IPS-18c (cell line): ENCODE measurements around the gene KIF13A.
"Not testable (repeated sequence)": the region's sequence is repeated elsewhere in the genome, so short reads cannot be mapped to it uniquely, and the experiment has no call there.

Source experiments
- H3K4me3 ChIP-seq: 2 replicates; pipeline ENCODE4 v1.7.0; 2013; ENCODE audit warnings: low read depth, mild to moderate bottlenecking, low read length, moderate library complexity; ENCODE audit not compliant: insufficient read depth
- H3K9me3 ChIP-seq: one replicate; pipeline ENCODE4 v1.6.1; 2013; ENCODE audit warnings: mild to moderate bottlenecking, low read length, moderate library complexity; ENCODE audit not compliant: control insufficient read depth, insufficient read depth

Gene KIF13A

GRCh38 chr6:17745324-17745723 is 242.1 kb downstream of the KIF13A start:
- H3K4me3 ChIP-seq, H3K9me3 ChIP-seq: not testable (repeated sequence)

GRCh38 chr6:17744757-17745308 is 242.6 kb downstream of the KIF13A start:
- not testable (repeated sequence) for H3K9me3 ChIP-seq, H3K4me3 ChIP-seq

GRCh38 chr6:17744019-17744756 is 243.2 kb downstream of the KIF13A start:
- H3K4me3 ChIP-seq, result no peak overlapping the region

DNA sequence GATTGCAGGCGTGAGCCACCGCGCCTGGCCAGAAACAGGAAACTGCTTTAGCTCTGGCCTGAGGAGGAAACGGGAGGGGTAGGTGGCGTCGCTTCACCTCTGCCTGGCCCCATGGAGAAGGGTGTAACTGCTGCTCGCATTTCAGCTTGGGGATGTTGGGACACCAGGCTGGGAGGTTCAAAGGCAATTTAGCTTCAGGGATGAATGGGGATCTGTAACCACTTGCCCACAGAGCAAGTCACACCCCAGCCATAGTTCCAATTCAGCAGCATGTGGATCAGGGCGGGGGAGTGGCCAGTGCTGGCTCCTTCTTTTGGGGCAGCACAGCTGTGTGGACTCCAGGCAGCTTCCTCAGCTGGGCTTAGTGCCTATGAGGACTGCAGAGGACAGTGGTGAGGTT is 245.9 kb downstream of the KIF13A start:
- Histone ChIP-seq H3K9me3 (peaks cover 2% of the 10 kb centered on the region), H3K4me3 (no peak overlapping the region)

More at GRCh38 chr6:17744019-17744756, 243.2 kb downstream of the KIF13A start:
- no peaks in the 10 kb centered on the region for H3K9me3 ChIP-seq

DNA sequence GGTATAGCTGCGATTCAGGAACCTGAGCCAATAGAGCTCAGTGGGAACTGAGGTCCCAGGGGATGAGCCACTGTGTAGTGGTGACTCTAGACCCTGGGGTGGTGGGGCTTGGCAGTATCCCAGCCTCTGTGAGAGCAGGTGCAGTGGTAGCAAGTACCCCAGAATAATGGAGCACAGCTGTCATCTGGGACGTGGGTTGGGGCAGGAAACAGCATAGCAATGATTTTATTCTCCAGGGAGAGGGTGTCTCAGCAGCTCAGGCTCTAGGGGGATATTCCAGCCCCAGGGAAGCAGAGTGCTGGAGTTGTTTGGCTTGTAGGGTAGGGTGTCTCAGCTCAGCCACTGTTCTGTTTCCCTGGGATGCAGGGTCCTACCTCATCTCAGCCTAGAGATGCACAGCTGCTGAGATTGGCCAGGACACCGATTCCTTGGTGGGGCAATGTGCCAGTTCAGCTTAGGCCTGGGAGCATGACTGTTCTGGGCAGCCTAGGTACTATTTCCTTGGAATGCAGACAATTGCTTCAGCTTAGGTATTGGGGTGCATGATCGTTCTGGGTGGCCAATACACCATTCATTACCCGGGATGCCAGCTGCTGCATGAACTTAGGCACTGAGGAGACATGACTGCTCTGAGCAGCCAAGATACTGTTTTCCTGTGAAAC is 246.7 kb downstream of the KIF13A start:
- H3K9me3 ChIP-seq, result peaks cover 2% of the 10 kb centered on the region
- no peak overlapping the region for H3K4me3 ChIP-seq

DNA sequence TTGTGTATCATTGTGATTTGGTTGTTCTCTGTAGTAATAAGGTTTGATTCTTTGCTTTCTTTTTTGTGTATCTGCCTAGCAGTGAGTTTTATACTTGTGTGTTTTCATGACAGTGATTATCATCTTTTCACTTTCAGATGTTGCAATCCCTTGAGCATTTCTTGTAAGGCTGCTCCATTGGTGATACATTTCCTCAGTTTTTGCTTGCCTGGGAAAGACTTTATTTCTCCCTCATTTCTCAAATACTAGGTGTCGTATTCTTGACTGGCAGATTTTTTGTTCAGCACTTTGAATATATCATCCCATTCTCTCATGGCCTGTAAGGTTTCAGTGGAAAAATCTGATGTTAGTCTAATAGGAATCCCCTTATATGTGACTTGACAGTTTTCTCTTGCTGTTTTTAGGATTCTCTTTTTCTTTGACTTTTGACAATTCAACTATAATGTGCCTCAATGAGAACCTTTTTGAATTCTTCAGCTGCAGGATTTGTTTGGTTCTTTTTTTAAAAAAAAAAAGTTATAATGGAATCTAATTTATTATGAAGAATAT is 249.7 kb downstream of the KIF13A start:
- H3K4me3 ChIP-seq, result no peak overlapping the region

GRCh38 chr6:17735311-17735710 is 252.1 kb downstream of the KIF13A start:
- H3K4me3 ChIP-seq, H3K9me3 ChIP-seq: not testable (repeated sequence)

More for the DNA sequence above, 249.7 kb downstream of the KIF13A start:
- peaks cover 4% of the 10 kb centered on the region for H3K9me3 ChIP-seq

DNA sequence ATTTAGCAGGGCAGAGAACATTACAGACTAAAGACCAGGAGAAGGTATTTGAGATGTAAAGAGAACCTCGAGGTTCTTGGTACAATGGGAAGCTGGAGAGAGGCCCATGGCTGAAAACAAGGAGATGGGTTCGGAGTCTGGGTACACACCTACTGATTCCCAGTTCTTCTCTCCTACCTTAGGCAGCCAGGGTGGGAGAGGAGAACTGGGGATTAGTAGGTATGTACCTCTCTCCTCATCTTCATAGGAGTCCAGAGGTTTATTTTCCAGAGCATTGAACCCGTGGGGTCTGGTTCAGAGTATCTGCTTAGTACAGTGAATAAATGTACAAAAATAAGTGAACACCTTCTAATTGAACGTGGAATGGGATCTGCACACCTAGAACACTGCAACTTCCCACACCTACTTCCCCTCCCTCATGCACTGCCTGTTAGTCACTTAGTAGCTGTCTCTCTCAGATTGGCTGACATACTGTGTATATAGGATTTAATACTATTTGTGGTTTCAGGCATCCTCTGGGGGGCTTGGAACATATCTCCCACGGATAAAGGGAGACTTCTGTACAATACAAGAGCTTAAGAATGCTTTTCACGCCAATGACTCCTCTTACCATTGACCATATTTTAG is 257.2 kb downstream of the KIF13A start:
- Histone ChIP-seq H3K9me3 (peaks cover 2% of the 10 kb centered on the region), H3K4me3 (no peak overlapping the region)

DNA sequence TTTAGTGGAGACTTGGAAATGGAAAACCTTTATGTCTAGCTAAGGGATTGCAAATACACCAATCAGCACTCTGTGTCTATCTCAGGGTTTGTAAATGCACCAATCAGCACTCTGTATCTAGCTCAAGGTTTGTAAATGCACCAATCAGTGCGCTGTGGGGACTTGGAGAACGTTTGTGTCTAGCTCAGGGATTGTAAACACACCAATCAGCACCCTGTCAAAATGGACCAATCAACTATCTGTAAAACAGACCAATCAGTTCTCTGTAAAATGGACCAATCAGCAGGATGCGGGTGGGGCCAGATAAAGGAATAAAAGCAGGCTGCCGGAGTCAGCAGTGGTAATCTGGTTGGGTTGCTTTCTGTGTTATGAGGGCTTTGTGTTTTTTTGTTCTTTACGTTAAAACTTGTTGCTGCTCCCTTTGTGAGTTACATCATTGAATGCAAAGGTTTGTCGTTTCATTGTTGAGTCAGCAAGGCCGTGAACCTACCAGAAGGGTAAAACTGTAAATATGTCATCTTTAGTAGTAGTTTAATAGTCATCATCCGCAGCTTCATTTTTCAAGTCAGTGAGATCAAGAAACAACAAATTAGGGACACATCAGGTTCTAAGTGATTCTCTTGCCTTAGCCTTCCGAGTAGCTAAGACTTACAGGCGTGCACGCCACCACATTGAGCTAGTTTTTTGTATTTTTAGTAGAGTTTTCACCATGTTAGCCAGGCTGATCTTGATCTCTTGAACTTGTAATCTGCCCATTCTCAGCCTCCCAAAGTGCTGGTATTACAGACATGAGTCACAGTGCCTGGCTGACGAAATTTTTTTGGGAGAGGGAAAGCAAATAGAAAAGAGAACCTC is 258.0 kb downstream of the KIF13A start:
- Histone ChIP-seq H3K9me3 (peaks cover 2% of the 10 kb centered on the region), H3K4me3 (no peak overlapping the region)

DNA sequence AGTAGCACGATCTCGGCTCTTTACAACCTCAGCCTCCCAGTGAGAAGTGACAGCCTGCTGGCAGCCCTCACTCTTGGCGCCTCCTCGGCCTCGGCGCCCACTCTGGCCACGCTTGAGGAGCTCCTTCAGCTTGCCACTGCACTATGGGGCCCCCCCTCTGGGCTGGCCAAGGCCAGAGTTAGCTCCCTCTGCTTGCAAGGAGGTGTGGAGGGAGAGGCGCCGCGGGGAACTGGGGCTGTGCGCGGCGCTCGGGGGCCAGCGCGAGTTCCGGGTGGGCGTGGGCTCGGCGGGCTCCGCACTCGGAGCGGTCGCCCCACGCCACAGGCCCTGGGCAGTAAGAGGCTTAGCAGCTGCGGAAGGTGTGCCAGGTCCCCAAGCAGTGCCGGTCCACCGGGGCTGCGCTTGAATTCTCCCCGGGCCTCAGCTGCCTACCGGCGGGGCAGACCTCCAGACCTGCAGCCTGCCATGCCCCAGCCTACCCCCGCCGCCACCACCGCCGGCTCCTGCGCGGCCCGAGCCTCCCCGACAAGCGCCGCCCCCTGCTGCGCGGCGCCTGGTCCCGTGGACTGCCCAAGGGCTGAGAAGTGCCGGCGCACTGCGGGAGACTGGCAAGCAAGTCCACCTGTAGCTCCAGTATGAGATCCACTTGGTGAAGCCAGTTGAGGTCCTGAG is 258.7 kb downstream of the KIF13A start:
- H3K4me3 ChIP-seq, result no peak overlapping the region

GRCh38 chr6:17725083-17725482 is 262.4 kb downstream of the KIF13A start:
- no peak overlapping the region for H3K4me3 ChIP-seq

More for the DNA sequence above, 258.7 kb downstream of the KIF13A start:
- peaks cover 2% of the 10 kb centered on the region for H3K9me3 ChIP-seq

GRCh38 chr6:17724341-17724740 is 263.1 kb downstream of the KIF13A start:
- no peaks in the 10 kb centered on the region for H3K9me3 ChIP-seq
- no peak overlapping the region for H3K4me3 ChIP-seq

More at GRCh38 chr6:17725083-17725482, 262.4 kb downstream of the KIF13A start:
- no peaks in the 10 kb centered on the region for H3K9me3 ChIP-seq

- H3K4me3 ChIP-seq, result no peak overlapping the region
- no peaks in the 10 kb centered on the region for H3K9me3 ChIP-seq
These were observed 265.8 kb downstream of the KIF13A start for GRCh38 chr6:17721671-17722070.

GRCh38 chr6:17719323-17720041 is 268.0 kb downstream of the KIF13A start:
- Histone ChIP-seq H3K4me3 (no peak overlapping the region), H3K9me3 (no peaks in the 10 kb centered on the region)

GRCh38 chr6:17716221-17716620 is 271.2 kb downstream of the KIF13A start:
- H3K4me3 ChIP-seq, result no peak overlapping the region
- no peaks in the 10 kb centered on the region for H3K9me3 ChIP-seq
